Measurements from ENCODE around the gene CCN6.

DNA sequence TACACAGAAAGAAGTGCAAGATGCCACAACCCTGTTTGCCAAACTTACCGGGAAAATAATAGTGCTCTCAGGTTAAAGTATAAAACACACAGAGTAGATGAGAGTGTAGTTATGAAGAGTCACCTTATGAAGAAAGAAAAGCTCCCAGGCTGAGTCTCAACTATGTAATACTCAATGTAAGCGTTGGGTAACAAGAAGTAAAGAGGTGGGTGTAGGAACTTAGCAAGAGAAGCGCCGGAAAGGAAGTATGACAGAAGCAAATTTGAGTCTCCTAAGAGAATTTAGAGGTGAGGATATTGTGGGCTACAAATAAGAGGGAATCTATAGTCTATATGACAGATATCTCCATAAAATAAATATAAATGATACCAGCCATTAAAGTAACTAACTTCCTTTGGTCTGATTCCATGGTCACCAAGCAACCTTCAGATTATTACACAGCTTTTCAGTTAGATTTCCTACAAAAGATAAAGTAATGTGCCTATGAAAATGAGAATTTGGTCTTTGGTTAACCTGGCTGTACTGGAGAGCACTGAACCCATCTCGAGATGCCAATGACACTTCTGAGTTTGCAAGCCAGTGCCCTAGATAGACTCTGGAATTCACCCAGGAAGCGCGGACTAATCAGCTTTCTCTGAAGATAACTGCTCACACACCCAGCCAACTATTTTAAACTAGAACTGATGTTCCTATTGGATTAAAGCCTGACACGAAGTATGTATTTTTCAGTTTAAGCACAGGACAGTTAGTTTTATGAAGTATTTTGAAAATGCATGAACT is 31.6 kb downstream of the CCN6 start:
- TF ChIP-seq, protein P1, sequence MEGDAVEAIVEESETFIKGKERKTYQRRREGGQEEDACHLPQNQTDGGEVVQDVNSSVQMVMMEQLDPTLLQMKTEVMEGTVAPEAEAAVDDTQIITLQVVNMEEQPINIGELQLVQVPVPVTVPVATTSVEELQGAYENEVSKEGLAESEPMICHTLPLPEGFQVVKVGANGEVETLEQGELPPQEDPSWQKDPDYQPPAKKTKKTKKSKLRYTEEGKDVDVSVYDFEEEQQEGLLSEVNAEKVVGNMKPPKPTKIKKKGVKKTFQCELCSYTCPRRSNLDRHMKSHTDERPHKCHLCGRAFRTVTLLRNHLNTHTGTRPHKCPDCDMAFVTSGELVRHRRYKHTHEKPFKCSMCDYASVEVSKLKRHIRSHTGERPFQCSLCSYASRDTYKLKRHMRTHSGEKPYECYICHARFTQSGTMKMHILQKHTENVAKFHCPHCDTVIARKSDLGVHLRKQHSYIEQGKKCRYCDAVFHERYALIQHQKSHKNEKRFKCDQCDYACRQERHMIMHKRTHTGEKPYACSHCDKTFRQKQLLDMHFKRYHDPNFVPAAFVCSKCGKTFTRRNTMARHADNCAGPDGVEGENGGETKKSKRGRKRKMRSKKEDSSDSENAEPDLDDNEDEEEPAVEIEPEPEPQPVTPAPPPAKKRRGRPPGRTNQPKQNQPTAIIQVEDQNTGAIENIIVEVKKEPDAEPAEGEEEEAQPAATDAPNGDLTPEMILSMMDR (IDR thresholded peaks at IDR 0.05) = no peak
- no peak for TF ChIP-seq POLR2A (IDR thresholded peaks at IDR 0.05)
